Vagina (tissue), 2 donors: ENCODE measurements around the gene FAM117B.

Experiments used
- CTCF ChIP-seq, 3 experiments: fragments of 450-650 bp in 2 of 3; fragments of 200-600 bp in 1 of 3; sonication (generic) in 1 of 3; IDR thresholded peaks; one replicate each; pipeline ENCODE4 v1.5.1; 2017 to 2019; ENCODE audit warnings: antibody characterized with exemption in 3 of 3, mild to moderate bottlenecking in 2 of 3, moderate library complexity in 2 of 3
- POLR2A ChIP-seq, 2 donors: fragments of 450-650 bp; IDR thresholded peaks; one replicate each; pipeline ENCODE4 v1.6.1; 2017; ENCODE audit warnings: antibody characterized with exemption in 2 of 2, mild to moderate bottlenecking in 2 of 2, moderate library complexity in 2 of 2

- TF ChIP-seq CTCF (IDR thresholded peaks at IDR 0.05) (no peak), POLR2A (IDR thresholded peaks at IDR 0.05) (no peak)
These were observed 55.6 kb downstream of the FAM117B start for GRCh38 chr2:202690321-202690900.
